Measurements from ENCODE around the gene AJAP1.

DNA sequence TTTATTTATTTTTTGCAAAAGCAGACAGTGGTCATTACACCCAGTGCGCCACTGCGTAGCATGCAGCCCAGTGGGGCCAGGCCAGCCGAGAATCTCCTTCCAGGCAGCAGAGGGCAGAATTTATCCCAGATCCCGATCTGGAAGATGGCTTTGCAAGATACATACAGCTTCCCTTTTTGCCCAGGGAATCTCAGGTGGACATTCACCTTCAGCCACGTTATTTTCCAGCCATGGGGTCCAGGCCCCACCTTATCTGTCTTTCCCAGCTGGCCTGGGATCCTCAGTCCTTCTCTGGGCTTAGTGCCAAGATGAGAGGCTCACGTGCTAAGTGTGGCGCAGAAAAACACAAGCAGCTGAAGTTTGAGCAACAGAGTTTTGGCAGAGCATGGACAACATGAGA is 123.6 kb downstream of the AJAP1 start:
- peak; percentile 56; the same call in 1 of the 2 replicates for TF ChIP-seq RAD21 (IDR thresholded peaks at IDR 0.05; ENCODE audit: low read length)
- TF ChIP-seq FOXJ3 (CRISPR knock-in tag; IDR thresholded peaks at IDR 0.05): no peak
- no peak for TF ChIP-seq YY1 (IDR thresholded peaks at IDR 0.05; ENCODE audit: low read depth)
- TF ChIP-seq EP300 (IDR thresholded peaks at IDR 0.05; ENCODE audit: borderline replicate concordance in 1 of 2, low read depth in 1 of 2, low read length in 1 of 2): no peak
- no peak for TF ChIP-seq FOXM1 (IDR thresholded peaks at IDR 0.05; ENCODE audit: low read depth)
- TF ChIP-seq, protein P1, sequence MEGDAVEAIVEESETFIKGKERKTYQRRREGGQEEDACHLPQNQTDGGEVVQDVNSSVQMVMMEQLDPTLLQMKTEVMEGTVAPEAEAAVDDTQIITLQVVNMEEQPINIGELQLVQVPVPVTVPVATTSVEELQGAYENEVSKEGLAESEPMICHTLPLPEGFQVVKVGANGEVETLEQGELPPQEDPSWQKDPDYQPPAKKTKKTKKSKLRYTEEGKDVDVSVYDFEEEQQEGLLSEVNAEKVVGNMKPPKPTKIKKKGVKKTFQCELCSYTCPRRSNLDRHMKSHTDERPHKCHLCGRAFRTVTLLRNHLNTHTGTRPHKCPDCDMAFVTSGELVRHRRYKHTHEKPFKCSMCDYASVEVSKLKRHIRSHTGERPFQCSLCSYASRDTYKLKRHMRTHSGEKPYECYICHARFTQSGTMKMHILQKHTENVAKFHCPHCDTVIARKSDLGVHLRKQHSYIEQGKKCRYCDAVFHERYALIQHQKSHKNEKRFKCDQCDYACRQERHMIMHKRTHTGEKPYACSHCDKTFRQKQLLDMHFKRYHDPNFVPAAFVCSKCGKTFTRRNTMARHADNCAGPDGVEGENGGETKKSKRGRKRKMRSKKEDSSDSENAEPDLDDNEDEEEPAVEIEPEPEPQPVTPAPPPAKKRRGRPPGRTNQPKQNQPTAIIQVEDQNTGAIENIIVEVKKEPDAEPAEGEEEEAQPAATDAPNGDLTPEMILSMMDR (IDR thresholded peaks at IDR 0.05): no peak
- TF ChIP-seq, protein P2, sequence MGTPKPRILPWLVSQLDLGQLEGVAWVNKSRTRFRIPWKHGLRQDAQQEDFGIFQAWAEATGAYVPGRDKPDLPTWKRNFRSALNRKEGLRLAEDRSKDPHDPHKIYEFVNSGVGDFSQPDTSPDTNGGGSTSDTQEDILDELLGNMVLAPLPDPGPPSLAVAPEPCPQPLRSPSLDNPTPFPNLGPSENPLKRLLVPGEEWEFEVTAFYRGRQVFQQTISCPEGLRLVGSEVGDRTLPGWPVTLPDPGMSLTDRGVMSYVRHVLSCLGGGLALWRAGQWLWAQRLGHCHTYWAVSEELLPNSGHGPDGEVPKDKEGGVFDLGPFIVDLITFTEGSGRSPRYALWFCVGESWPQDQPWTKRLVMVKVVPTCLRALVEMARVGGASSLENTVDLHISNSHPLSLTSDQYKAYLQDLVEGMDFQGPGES (IDR thresholded peaks at IDR 0.05; ENCODE audit: low read depth, low read length): no peak

All from SK-N-SH (cell line).